BJ (cell line): ENCODE results near the gene SEPTIN8. TPM values are rescaled to one million over a fixed set of nuclear protein-coding genes. Genes with fewer than 3 reads are reported as not detected.

Experiments used
- CTCF ChIA-PET: fragments of 350-600 bp; formaldehyde crosslinking; extraction: SDS; loops from one replicate; lab custom pipeline; 2021; ENCODE audit warnings: antibody characterized with exemption, inconsistent platforms; lab: Yijun Ruan, JAX
- POLR2A ChIA-PET: fragments of 300-600 bp; sonication (Branson Sonifier 250); formaldehyde crosslinking; extraction: SDS; loops from one replicate; lab custom pipeline; 2021; ENCODE audit warnings: antibody characterized with exemption; lab: Charles Lee
- DNase-seq: peaks from one replicate; pipeline ENCODE4 v3.0.0-alpha.2; 2011; ENCODE audit warnings: low read depth
- H3K27me3 ChIP-seq: 2 replicates; pipeline ENCODE4 v1.6.0; 2011; ENCODE audit warnings: low read length; ENCODE audit not compliant: control insufficient read depth, insufficient read depth
- H3K36me3 ChIP-seq: 2 replicates; pipeline ENCODE4 v1.5.1; 2011; ENCODE audit warnings: low read length; ENCODE audit not compliant: control insufficient read depth, insufficient read depth
- H3K4me3 ChIP-seq: 2 replicates; pipeline ENCODE4 v1.5.1; 2011; ENCODE audit warnings: low read depth, mild to moderate bottlenecking, control low read depth, low read length
- polyA plus RNA-seq: library from polyadenylated mRNA; depleted of rRNA; stranded (reverse); fragments of >200 nt; gene quantifications from 2 replicates; pipeline ENCODE4 v1.2.3, GENCODE V29; 2011
- TF ChIP-seq, protein P1 (sequence below): IDR thresholded peaks from 2 replicates; pipeline ENCODE4 v1.5.1; 2011; ENCODE audit warnings: low read depth, mild to moderate bottlenecking, control low read depth, inconsistent platforms, low read length, moderate library complexity; ENCODE audit not compliant: insufficient read depth

Gene SEPTIN8
- polyA plus RNA-seq, 1 experiment: 67.8 TPM

GRCh38 chr5:132799392-132799791, 22.4 kb upstream of the SEPTIN8 start:
- CTCF ChIA-PET: interaction anchor here (0.9 to 1.5 kb wide), 4 partner anchors 13 to 84 kb away, joined by 3 to 4 read pairs (median 4); partner anchors contain the start of gene CCNI2
- Histone ChIP-seq H3K36me3 (no peaks in the 10 kb centered on the region), H3K27me3 (peaks cover 3% of the 10 kb centered on the region), H3K4me3 (no peak overlapping the region)
- POLR2A ChIA-PET: interaction anchor here (0.7 kb wide), 1 partner anchor 15 kb away, joined by 20 read pairs; no protein-coding TSS in a partner anchor
- TF ChIP-seq, protein P1, sequence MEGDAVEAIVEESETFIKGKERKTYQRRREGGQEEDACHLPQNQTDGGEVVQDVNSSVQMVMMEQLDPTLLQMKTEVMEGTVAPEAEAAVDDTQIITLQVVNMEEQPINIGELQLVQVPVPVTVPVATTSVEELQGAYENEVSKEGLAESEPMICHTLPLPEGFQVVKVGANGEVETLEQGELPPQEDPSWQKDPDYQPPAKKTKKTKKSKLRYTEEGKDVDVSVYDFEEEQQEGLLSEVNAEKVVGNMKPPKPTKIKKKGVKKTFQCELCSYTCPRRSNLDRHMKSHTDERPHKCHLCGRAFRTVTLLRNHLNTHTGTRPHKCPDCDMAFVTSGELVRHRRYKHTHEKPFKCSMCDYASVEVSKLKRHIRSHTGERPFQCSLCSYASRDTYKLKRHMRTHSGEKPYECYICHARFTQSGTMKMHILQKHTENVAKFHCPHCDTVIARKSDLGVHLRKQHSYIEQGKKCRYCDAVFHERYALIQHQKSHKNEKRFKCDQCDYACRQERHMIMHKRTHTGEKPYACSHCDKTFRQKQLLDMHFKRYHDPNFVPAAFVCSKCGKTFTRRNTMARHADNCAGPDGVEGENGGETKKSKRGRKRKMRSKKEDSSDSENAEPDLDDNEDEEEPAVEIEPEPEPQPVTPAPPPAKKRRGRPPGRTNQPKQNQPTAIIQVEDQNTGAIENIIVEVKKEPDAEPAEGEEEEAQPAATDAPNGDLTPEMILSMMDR: no peak
- DNase-seq: no peak

DNA sequence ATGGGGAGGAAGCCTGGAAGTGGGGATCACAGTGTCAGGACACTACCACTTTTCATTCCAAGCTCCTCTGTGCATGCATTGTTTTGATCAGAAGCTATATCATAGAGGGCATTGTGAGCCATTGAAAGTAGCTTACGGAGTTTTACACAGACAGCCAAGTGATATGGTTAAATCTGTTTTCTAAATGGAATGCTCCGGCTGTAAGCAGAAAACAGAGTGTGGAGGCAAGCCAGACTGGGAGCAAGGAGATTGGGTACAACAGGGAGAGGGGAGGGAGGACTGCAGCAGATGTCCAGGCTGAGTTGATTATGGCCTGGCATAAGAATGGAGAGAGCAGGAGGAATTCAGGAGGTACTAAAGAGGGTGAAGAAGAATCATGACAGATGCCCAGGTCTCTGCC, 20.6 kb upstream of the SEPTIN8 start:
- H3K36me3 ChIP-seq: no peaks in the 10 kb centered on the region
- DNase-seq: no peak
- POLR2A ChIA-PET: no interaction called here
- H3K27me3 ChIP-seq: no peaks in the 10 kb centered on the region; the same call in none of the 2 replicates
- CTCF ChIA-PET: interaction anchor here (1.0 to 3.9 kb wide), 3 partner anchors 10 to 51 kb away, joined by 3 to 16 read pairs (median 3); partner anchors contain the start of gene CCNI2
- TF ChIP-seq, protein P1: no peak
- H3K4me3 ChIP-seq: no peak overlapping the region

DNA sequence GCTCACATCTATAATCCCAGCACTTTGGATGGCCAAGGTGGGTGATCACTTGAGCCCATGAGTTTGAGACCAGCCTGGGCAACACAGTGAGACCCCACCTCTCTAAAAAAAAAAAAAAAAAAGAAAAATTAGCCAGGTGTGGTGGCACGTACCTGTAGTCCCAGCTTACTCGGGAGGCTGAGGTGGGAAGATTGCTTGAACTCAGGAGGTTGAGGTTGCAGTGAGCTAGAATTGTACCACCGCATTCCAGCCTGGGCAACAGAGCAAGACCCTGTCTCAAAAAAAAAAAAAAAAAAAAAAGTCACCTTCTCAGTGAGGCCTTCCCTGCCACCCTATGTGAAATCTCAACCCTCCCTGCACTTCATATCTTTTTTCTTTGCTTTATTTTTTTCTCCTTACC, 14.0 kb upstream of the SEPTIN8 start:
- no peak overlapping the region for H3K4me3 ChIP-seq
- DNase-seq: no peak
- TF ChIP-seq, protein P1: no peak
- ChIA-PET CTCF (interaction anchor here (0.7 kb wide), 2 partner anchors 74 to 1363 kb away, joined by 3 read pairs; no protein-coding TSS in a partner anchor), POLR2A (interaction anchor here (0.7 kb wide), 1 partner anchor 10 kb away, joined by 3 read pairs; no protein-coding TSS in a partner anchor)
- no peaks in the 10 kb centered on the region for H3K36me3 ChIP-seq
- no peaks in the 10 kb centered on the region; the same call in 1 of the 2 replicates for H3K27me3 ChIP-seq

DNA sequence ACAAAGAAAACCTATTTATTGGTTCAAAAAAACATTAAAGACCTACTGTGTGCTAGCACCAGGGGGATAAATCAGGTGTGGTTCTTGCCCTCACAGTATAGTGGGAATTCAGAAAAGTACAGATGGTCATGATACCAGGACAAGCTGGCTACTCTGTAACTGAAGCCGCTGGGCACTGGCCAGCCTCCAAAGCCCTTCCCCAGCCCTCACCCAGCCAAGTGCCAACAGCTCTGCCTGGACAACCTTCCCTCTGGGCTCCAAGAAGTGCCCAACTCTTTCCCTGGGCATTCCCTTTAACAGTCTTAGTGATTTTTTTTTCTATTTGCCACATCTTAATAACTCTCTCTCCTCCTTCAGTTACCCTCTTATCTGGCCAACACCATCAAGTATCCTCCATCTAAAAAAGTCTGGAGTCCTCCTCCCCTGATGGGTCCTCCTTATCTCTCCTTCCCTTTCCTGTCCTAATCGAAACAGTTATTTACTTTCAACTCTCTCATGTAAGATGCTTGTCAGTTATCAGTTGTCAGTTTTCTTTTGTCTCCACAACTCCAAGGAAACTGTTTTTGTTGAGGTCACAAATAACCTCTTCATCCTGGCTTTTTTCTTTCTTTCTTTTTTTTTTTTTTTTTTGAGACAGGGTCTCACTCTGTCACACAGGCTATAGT, 13.3 kb upstream of the SEPTIN8 start:
- TF ChIP-seq, protein P1: no peak
- ChIA-PET CTCF (interaction anchor here (0.7 to 1.4 kb wide), 5 partner anchors 11 to 1364 kb away, joined by 3 to 4 read pairs (median 3); no protein-coding TSS in a partner anchor), POLR2A (interaction anchor here (0.7 kb wide), 1 partner anchor 11 kb away, joined by 3 read pairs; no protein-coding TSS in a partner anchor)
- H3K4me3 ChIP-seq: no peak overlapping the region
- no peaks in the 10 kb centered on the region; the same call in 1 of the 2 replicates for H3K27me3 ChIP-seq
- H3K36me3 ChIP-seq: no peaks in the 10 kb centered on the region
- DNase-seq: no peak
